NCI-H69 (cell line): ENCODE data around the gene RTEL1.

Experiments used
- DNase-seq: peaks from one replicate; lab custom pipeline; 2025; lab: John Stamatoyannopoulos, UW

The RTEL1 gene

GRCh38 chr20:63739130-63740069 lies 81.3 kb downstream of the RTEL1 start, which contains the start of gene SLC2A4RG:
TSS of gene SLC2A4RG (plus strand) at chr20:63739776. CDS start at chr20:63739913, 137 bp downstream.
- peak; percentile 84 for DNase-seq

GRCh38 chr20:63740070-63740626 lies 82.0 kb downstream of the RTEL1 start:
- peak; percentile 73 for DNase-seq

GRCh38 chr20:63740627-63741353 lies 82.7 kb downstream of the RTEL1 start:
- peak; percentile 81 for DNase-seq

GRCh38 chr20:63741354-63741675 lies 83.2 kb downstream of the RTEL1 start:
- DNase-seq, result no peak

GRCh38 chr20:63741676-63742380 lies 83.7 kb downstream of the RTEL1 start:
- no peak for DNase-seq

- DNase-seq, result no peak
These were observed 84.4 kb downstream of the RTEL1 start for GRCh38 chr20:63742381-63743024.

- DNase-seq, result no peak
These were observed 85.3 kb downstream of the RTEL1 start for GRCh38 chr20:63743210-63743970.

GRCh38 chr20:63744158-63744557 lies 86.0 kb downstream of the RTEL1 start:
- DNase-seq, result no peak

GRCh38 chr20:63744574-63745423 lies 86.7 kb downstream of the RTEL1 start:
- no peak for DNase-seq

- DNase-seq, result no peak
These were observed 87.3 kb downstream of the RTEL1 start for GRCh38 chr20:63745424-63745805.
